A549 (cell line): ENCODE data around the gene DMAP1. TPM values are rescaled to one million over a fixed set of nuclear protein-coding genes. Genes with fewer than 3 reads are reported as not detected.
A peak's percentile ranks its signal among the peaks of the same experiment; 100 is the strongest.

ENCODE experiments used
- ATAC-seq, 2 experiments: fragments of 200-7000 bp in 1 of 2; fragments of >200 bp in 1 of 2; cut with Nextera tagmentation in 1 of 2; cut with Tn5 transposase in 1 of 2; 3 replicates each; pipeline versions ENCODE4 v1.8.0 to v1.9.1; 2018 to 2020; ENCODE audit warnings: mild to moderate bottlenecking in 1 of 2, moderate library complexity in 1 of 2
- CTCF ChIA-PET: fragments of 300-600 bp; sonication (Branson Sonifier 250); formaldehyde crosslinking; extraction: SDS; loops from one replicate; lab custom pipeline; 2021; ENCODE audit warnings: antibody characterized with exemption, inconsistent platforms; lab: Yijun Ruan, JAX
- POLR2A ChIA-PET: fragments of 350-600 bp; formaldehyde crosslinking; extraction: SDS; loops from one replicate; lab custom pipeline; 2021; ENCODE audit warnings: antibody characterized with exemption, inconsistent platforms; lab: Yijun Ruan, JAX
- DNase-seq, 2 experiments: peaks; one replicate each; pipeline versions ENCODE4 v3.0.0 to v3.0.0-alpha.2; 2011 to 2016; ENCODE audit warnings: low read depth in 1 of 2, low spot score in 1 of 2
- FAIRE-seq: peaks from 2 replicates; lab custom pipeline; 2011; peaks lifted over from hg19 to GRCh38; lab: Jason Lieb, UNC
- H3K27ac ChIP-seq, 2 experiments: fragments of >200 bp; sonication (Bioruptor Twin); formaldehyde crosslinking; 3 replicates each; pipeline ENCODE4 v1.5.1; 2016 to 2017
- H3K4me1 ChIP-seq: fragments of >200 bp; sonication (Bioruptor Twin); formaldehyde crosslinking; 3 replicates; pipeline ENCODE4 v1.6.1; 2016
- H3K4me2 ChIP-seq: fragments of >200 bp; sonication (Bioruptor Twin); formaldehyde crosslinking; 3 replicates; pipeline ENCODE4 v1.6.1; 2016
- H3K4me3 ChIP-seq: fragments of >200 bp; sonication (Bioruptor Twin); formaldehyde crosslinking; 3 replicates; pipeline ENCODE4 v1.5.1; 2016
- H3K9me3 ChIP-seq: fragments of >200 bp; sonication (Bioruptor Twin); formaldehyde crosslinking; 3 replicates; pipeline ENCODE4 v1.6.1; 2016
- BHLHE40 ChIP-seq: IDR thresholded peaks from 2 replicates; pipeline ENCODE4 v1.6.1; 2012; ENCODE audit warnings: low read depth, low read length, inconsistent platforms
- CBX8 ChIP-seq: fragments of 200-600 bp; sonication (generic); IDR thresholded peaks from 2 replicates; pipeline ENCODE4 v1.6.1; 2016
- CEBPB ChIP-seq, 2 experiments: fragments of >200 bp in 1 of 2; sonication (Bioruptor Twin) in 1 of 2; formaldehyde crosslinking in 1 of 2; IDR thresholded peaks; 2 replicates each; pipeline ENCODE4 v1.6.1; 2012 to 2016
- CHD2 ChIP-seq: fragments of 150-350 bp; IDR thresholded peaks from 2 replicates; pipeline ENCODE4 v1.6.1; 2014; ENCODE audit warnings: low read length; ENCODE audit not compliant: partially characterized antibody
- CHD4 ChIP-seq: fragments of 200-600 bp; sonication (generic); IDR thresholded peaks from 2 replicates; pipeline ENCODE4 v1.6.1; 2016; ENCODE audit warnings: antibody characterized with exemption, mild to moderate bottlenecking, borderline replicate concordance
- EHF ChIP-seq: fragments of 250-450 bp; sonication (Bioruptor Pico); IDR thresholded peaks from 2 replicates; pipeline ENCODE4 v1.5.0; 2020; ENCODE audit warnings: mild to moderate bottlenecking
- ESRRA ChIP-seq: fragments of 150-350 bp; IDR thresholded peaks from 2 replicates; pipeline ENCODE4 v1.6.1; 2014; ENCODE audit warnings: mild to moderate bottlenecking, low read length, borderline replicate concordance
- FOSB ChIP-seq: fragments of 250-450 bp; sonication (Bioruptor Pico); IDR thresholded peaks from 2 replicates; pipeline ENCODE4 v1.5.0; 2020; ENCODE audit warnings: mild to moderate bottlenecking, moderate library complexity
- GATA3 ChIP-seq: IDR thresholded peaks from 2 replicates; pipeline ENCODE4 v1.6.1; 2012; ENCODE audit warnings: borderline replicate concordance
- HOXB13 ChIP-seq: fragments of 250-450 bp; sonication (Bioruptor Pico); IDR thresholded peaks from 2 replicates; pipeline ENCODE4 v1.5.0; 2020; ENCODE audit warnings: low read depth, mild to moderate bottlenecking, moderate library complexity
- HOXB5 ChIP-seq: fragments of 250-450 bp; sonication (Bioruptor Pico); IDR thresholded peaks from 2 replicates; pipeline ENCODE4 v1.5.0; 2020; ENCODE audit warnings: mild to moderate bottlenecking, moderate library complexity
- JUN ChIP-seq, 2 experiments: fragments of >200 bp; sonication (Bioruptor Twin); formaldehyde crosslinking; IDR thresholded peaks; 2 replicates in 1 of 2; 3 replicates in 1 of 2; pipeline ENCODE4 v1.6.1; 2016 to 2017
- KDM1A ChIP-seq: fragments of 200-600 bp; sonication (generic); IDR thresholded peaks from 2 replicates; pipeline ENCODE4 v1.6.1; 2016; ENCODE audit warnings: low read depth, mild to moderate bottlenecking
- MAFK ChIP-seq: fragments of 450-650 bp; IDR thresholded peaks from 2 replicates; pipeline ENCODE4 v1.6.1; 2014; ENCODE audit not compliant: partially characterized antibody
- MYC ChIP-seq: IDR thresholded peaks from 2 replicates; pipeline ENCODE4 v1.6.1; 2012; ENCODE audit warnings: mild to moderate bottlenecking, inconsistent platforms, low read length, improper control_type of control experiment, borderline replicate concordance
- NPAS2 ChIP-seq: fragments of 250-450 bp; sonication (Bioruptor Pico); IDR thresholded peaks from 2 replicates; pipeline ENCODE4 v1.8.0; 2022; ENCODE audit warnings: mild to moderate bottlenecking, moderate library complexity, borderline replicate concordance
- NR3C1 ChIP-seq: fragments of >200 bp; sonication (Bioruptor Twin); formaldehyde crosslinking; IDR thresholded peaks from 3 replicates; pipeline ENCODE4 v1.6.1; 2017
- RCOR1 ChIP-seq: fragments of 150-350 bp; IDR thresholded peaks from 2 replicates; pipeline ENCODE4 v1.6.1; 2014; ENCODE audit warnings: antibody characterized with exemption, low read length, low read depth
- RNF2 ChIP-seq: fragments of 200-600 bp; sonication (generic); IDR thresholded peaks from 2 replicates; pipeline ENCODE4 v1.6.1; 2016; ENCODE audit warnings: low read depth, mild to moderate bottlenecking, antibody characterized with exemption, moderate library complexity, borderline replicate concordance
- SMC3 ChIP-seq: fragments of >200 bp; sonication (Bioruptor Twin); formaldehyde crosslinking; IDR thresholded peaks from 3 replicates; pipeline ENCODE4 v1.6.1; 2018; ENCODE audit warnings: inconsistent platforms
- ZFP36 ChIP-seq: fragments of 450-650 bp; IDR thresholded peaks from 2 replicates; pipeline ENCODE4 v1.6.1; 2014; ENCODE audit warnings: borderline replicate concordance; ENCODE audit not compliant: partially characterized antibody
- ZSCAN20 ChIP-seq: fragments of 250-450 bp; sonication (Bioruptor Pico); IDR thresholded peaks from 2 replicates; pipeline ENCODE4 v1.8.0; 2022; ENCODE audit warnings: mild to moderate bottlenecking, moderate library complexity
- WGBS: methylation state at CpG from one replicate; pipeline ENCODE4 v1.1.6; 2017; ENCODE audit errors: missing lambda C conversion rate; 5-methylcytosine and 5-hydroxymethylcytosine counted together
- polyA plus RNA-seq, 4 experiments: library from polyadenylated mRNA; depleted of rRNA in 3 of 4; stranded (reverse); fragments of >200 nt; fragmentation: RNase III in 1 of 4; extraction: RNeasy Plus Mini Kit Qiagen cat#74134 plus additional on column Dnase treatment in 1 of 4; gene quantifications; 2 replicates in 3 of 4; 3 replicates in 1 of 4; pipeline ENCODE4 v1.2.3, GENCODE V29; 2011 to 2017
- TF ChIP-seq, protein P1 (sequence below): fragments of >200 bp; sonication (Bioruptor Twin); formaldehyde crosslinking; IDR thresholded peaks from 3 replicates; pipeline ENCODE4 v1.6.1; 2016
- TF ChIP-seq, protein P2 (sequence below): fragments of 450-650 bp; IDR thresholded peaks from 2 replicates; pipeline ENCODE4 v1.6.1; 2014; ENCODE audit warnings: antibody characterized with exemption
- TF ChIP-seq, protein P3 (sequence below): fragments of >200 bp; sonication (Bioruptor Twin); formaldehyde crosslinking; IDR thresholded peaks from 3 replicates; pipeline ENCODE4 v1.5.1; 2016
- TF ChIP-seq, protein P4 (sequence below): fragments of >200 bp; sonication (Bioruptor Twin); formaldehyde crosslinking; IDR thresholded peaks from 2 replicates; pipeline ENCODE4 v1.6.1; 2016

The DMAP1 gene
- polyA plus RNA-seq, 2 of the 4 experiments (the other 2 are of a cell fraction): 26.3 to 28.2 TPM

DNA sequence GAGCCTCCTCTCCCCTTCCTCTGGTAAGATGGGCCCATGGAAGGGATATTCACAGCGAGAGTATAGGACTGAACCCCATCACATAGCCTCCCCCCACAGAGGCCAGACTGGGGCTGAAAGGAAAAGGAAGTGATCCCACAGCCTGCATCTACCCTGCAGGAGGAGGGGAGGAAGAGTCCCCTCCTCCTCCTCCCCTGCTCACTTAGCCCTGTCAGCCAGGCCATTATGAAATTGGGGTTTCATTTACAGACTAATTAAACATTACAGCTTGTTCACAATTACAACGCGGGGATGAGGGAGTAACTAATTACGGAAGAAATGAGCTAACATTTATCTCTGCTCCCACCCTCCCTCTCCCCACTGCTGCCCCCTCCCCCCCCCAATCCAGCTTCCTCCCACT is 25.4 kb downstream of the DMAP1 start:
- Histone ChIP-seq H3K9me3 (no peaks in the 10 kb centered on the region), H3K4me2 (no peak overlapping the region), H3K4me1 (no peaks in the 10 kb centered on the region), H3K4me3 (no peak overlapping the region), H3K27ac (no peak overlapping the region)
- no peak for TF ChIP-seq MYC
- TF ChIP-seq, protein P1, sequence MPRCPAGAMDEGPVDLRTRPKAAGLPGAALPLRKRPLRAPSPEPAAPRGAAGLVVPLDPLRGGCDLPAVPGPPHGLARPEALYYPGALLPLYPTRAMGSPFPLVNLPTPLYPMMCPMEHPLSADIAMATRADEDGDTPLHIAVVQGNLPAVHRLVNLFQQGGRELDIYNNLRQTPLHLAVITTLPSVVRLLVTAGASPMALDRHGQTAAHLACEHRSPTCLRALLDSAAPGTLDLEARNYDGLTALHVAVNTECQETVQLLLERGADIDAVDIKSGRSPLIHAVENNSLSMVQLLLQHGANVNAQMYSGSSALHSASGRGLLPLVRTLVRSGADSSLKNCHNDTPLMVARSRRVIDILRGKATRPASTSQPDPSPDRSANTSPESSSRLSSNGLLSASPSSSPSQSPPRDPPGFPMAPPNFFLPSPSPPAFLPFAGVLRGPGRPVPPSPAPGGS: no peak
- TF ChIP-seq EHF (CRISPR knock-in tag): no peak
- no peak for TF ChIP-seq KDM1A
- no peak for TF ChIP-seq GATA3
- TF ChIP-seq NPAS2 (CRISPR knock-in tag): no peak
- no peak for TF ChIP-seq HOXB13 (CRISPR knock-in tag)
- no peak for TF ChIP-seq CBX8
- no peak for TF ChIP-seq CHD4
- no peak for TF ChIP-seq ZFP36
- TF ChIP-seq CEBPB (IDR thresholded peaks at IDR 0.05): no peak
- TF ChIP-seq CHD2: no peak
- no peak for TF ChIP-seq FOSB
- no peak for TF ChIP-seq ESRRA
- TF ChIP-seq ZSCAN20: no peak
- no peak for TF ChIP-seq BHLHE40
- no peak for TF ChIP-seq NR3C1
- TF ChIP-seq, protein P2, sequence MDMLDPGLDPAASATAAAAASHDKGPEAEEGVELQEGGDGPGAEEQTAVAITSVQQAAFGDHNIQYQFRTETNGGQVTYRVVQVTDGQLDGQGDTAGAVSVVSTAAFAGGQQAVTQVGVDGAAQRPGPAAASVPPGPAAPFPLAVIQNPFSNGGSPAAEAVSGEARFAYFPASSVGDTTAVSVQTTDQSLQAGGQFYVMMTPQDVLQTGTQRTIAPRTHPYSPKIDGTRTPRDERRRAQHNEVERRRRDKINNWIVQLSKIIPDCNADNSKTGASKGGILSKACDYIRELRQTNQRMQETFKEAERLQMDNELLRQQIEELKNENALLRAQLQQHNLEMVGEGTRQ: no peak
- ChIA-PET CTCF (interaction anchor here (1.0 to 1.6 kb wide), 3 partner anchors 9 to 75 kb away, joined by 3 to 5 read pairs (median 4); no protein-coding TSS in a partner anchor), POLR2A (no interaction called here)
- DNase-seq: no peak
- no peak for FAIRE-seq
- 97% methylated on average over 4 of the region's 4 CpGs for WGBS
- ATAC-seq: no peak

DNA sequence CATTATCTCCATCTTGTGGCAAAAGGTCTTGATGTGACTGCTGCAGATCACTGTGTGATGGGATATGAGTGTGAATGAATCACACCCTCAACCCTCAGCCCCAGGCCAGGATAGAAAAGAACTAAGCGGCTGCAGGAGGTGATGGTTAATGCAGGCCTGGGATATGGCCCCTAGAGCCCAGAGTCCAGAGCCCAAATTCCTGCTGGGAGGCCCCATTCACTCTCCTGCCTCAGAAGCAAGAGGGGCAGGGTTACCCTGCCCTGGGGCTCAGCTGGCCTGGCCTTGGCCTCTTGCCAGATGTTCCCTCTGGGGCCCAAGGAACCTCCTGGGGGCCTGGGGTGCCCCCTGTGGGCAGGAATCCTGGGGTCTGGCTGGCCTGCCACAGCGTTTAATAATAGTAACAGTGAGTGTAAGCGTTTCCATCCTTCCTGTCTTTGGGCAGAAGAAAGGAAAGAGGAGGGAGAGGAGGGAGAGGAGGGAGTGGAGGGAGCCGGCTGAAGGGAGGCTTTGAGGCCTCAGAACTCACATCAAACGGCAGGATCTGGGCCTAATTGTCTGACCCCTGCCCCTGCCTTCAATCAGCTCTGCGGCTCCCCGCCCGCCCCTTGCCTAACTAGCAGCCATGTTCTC is 26.2 kb downstream of the DMAP1 start:
- no peak overlapping the region for H3K4me2 ChIP-seq
- FAIRE-seq (no peak), DNase-seq (no peak), ATAC-seq (peak in 1 of 2 experiments; percentile 33; a peak in 3 of 6 replicates)
- CTCF ChIA-PET: interaction anchor here (0.7 to 1.0 kb wide), 3 partner anchors 12 to 78 kb away, joined by 3 read pairs; no protein-coding TSS in a partner anchor
- H3K9me3 ChIP-seq: no peaks in the 10 kb centered on the region
- H3K27ac ChIP-seq: no peak overlapping the region; a peak in 1 of 6 replicates
- H3K4me3 ChIP-seq: no peak overlapping the region
- H3K4me1 ChIP-seq: no peaks in the 10 kb centered on the region
- POLR2A ChIA-PET: no interaction called here
- 65% methylated on average over 3 of the region's 8 CpGs for WGBS
- TF ChIP-seq RCOR1 (no peak), JUN (IDR thresholded peaks at IDR 0.05) (no peak), RNF2 (no peak), BHLHE40 (no peak), CEBPB (IDR thresholded peaks at IDR 0.05) (no peak), ZSCAN20 (no peak), HOXB5 (CRISPR knock-in tag) (no peak), SMC3 (no peak), FOSB (no peak), CBX8 (no peak), MAFK (no peak)
- TF ChIP-seq, protein P1: no peak
- TF ChIP-seq, protein P3, sequence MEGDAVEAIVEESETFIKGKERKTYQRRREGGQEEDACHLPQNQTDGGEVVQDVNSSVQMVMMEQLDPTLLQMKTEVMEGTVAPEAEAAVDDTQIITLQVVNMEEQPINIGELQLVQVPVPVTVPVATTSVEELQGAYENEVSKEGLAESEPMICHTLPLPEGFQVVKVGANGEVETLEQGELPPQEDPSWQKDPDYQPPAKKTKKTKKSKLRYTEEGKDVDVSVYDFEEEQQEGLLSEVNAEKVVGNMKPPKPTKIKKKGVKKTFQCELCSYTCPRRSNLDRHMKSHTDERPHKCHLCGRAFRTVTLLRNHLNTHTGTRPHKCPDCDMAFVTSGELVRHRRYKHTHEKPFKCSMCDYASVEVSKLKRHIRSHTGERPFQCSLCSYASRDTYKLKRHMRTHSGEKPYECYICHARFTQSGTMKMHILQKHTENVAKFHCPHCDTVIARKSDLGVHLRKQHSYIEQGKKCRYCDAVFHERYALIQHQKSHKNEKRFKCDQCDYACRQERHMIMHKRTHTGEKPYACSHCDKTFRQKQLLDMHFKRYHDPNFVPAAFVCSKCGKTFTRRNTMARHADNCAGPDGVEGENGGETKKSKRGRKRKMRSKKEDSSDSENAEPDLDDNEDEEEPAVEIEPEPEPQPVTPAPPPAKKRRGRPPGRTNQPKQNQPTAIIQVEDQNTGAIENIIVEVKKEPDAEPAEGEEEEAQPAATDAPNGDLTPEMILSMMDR: no peak
- TF ChIP-seq, protein P4, sequence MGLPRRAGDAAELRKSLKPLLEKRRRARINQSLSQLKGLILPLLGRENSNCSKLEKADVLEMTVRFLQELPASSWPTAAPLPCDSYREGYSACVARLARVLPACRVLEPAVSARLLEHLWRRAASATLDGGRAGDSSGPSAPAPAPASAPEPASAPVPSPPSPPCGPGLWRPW: no peak
